Sciatic nerve (tissue), 2 donors: ENCODE results near the gene HCK. TPM values are rescaled to one million over a fixed set of nuclear protein-coding genes. Genes with fewer than 3 reads are reported as not detected.

Experiments
- ATAC-seq: fragments of 200-7000 bp; cut with Tn5 transposase; one replicate; pipeline ENCODE4 v1.9.1; 2020; ENCODE audit warnings: mild to moderate bottlenecking, moderate library complexity
- DNase-seq: peaks from one replicate; pipeline ENCODE4 v3.0.0-alpha.2; 2020; ENCODE audit warnings: low spot score
- intact Hi-C: fragments of 100-400 bp; cut with DNase I; formaldehyde crosslinking; loops from one replicate; pipeline ENCODE4 v1.14.2; 2022
- total RNA-seq: library from RNA; stranded (reverse); fragmentation: NEBNext Ultra II Directional; extraction: Animal tissue kit (Norgen Biotek cat#: 25700); gene quantifications from one replicate; pipeline ENCODE4 v1.2.1, GENCODE V29; 2021
- donor health status: DM: no; HTN: no; CAD: no.
- donor health status: DM: no; HTN: no; CAD: no.

The HCK gene
- 24.0 TPM for total RNA-seq

DNA sequence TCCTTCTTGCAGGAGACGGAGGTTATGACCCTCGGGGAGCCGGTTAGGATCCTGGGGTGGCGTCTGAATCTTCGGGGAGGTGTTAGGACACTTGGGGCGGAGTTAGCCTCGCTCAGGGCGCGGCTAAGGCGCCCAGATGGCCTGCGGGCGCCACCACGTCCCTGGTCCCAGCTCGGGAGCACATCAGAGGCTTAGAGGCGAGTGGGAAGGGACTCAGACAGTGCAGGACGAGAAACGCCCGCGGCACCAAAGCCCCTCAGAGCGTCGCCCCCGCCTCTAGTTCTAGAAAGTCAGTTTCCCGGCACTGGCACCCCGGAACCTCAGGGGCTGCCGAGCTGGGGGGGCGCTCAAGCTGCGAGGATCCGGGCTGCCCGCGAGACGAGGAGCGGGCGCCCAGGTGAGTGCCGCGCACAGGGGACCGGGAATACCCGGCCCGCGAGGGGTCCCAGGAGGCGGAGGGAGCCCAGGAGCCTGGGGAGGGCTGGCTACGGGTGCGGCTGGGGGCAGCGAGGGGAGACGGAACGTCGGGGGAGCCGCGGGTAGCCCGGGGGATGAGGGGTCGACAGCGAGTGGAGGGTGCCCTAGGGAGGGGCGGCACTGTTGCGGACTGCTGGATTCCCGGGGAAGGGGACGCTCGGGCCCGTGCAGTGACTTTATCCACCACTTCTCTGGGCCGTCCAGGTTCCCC lies at the start of gene HCK:
TSS of gene HCK (plus strand) at position 153 of the 688 bp plus-strand sequence.
- ATAC-seq, result peak; percentile 78
- intact Hi-C loops, result no loop called here

GRCh38 chr20:32003325-32003724 lies 48.7 kb upstream of the HCK start:
- no peak for ATAC-seq
- intact Hi-C loops, result no loop called here
- DNase-seq, result no peak

More for the DNA sequence above, at the start of gene HCK:
- DNase-seq, result peak; percentile 59

GRCh38 chr20:32004963-32005362 lies 47.1 kb upstream of the HCK start:
- DNase-seq (no peak), ATAC-seq (no peak)
- intact Hi-C loops, result no loop called here

GRCh38 chr20:32006053-32006452 lies 46.0 kb upstream of the HCK start:
- intact Hi-C loops, result no loop called here
- ATAC-seq (no peak), DNase-seq (no peak)

- intact Hi-C loops, result no loop called here
- ATAC-seq, result no peak
- no peak for DNase-seq
Observed at GRCh38 chr20:32006841-32007786, 44.9 kb upstream of the HCK start.

DNA sequence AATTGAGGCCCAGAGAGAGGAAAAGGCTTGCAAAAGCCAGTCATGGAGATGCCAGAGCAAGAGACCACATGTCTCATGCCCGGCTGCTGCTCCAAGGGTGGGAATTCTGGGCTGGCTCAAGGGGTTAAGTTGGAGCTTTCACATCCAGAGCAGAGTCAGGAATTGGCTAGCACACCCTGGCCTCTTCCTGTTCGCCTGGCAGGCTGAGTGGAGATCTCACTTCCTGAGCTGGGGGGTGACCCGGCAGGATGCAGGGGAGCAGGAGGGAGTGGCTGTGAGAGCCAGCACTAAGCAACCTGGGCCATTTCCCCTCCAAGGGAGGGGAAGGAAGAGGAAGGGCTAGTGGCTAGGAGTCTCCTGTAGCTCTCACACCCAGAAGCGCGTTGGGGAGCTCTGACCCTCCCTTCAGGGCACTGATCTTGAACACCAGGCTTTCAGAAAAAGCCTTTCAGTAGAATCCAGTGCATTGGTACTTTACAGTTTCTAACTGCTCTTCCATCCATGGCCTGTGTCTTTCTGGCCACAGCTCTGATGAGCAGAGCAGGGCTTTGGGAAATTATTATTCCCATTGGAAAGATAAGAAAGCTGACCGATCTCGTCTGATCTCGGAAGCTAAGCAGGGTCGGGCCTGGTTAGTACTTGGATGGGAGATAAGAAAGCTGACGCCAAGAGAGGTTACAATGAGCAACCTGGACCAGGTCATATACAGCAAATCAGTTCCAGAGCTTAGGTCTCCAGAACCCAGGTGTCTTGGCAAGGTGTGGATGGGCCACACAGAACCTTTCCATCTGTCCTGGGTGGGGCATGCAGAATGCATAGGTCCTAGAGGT lies 44.0 kb upstream of the HCK start:
- intact Hi-C loops, result no loop called here
- DNase-seq (no peak), ATAC-seq (peak; percentile 73)

DNA sequence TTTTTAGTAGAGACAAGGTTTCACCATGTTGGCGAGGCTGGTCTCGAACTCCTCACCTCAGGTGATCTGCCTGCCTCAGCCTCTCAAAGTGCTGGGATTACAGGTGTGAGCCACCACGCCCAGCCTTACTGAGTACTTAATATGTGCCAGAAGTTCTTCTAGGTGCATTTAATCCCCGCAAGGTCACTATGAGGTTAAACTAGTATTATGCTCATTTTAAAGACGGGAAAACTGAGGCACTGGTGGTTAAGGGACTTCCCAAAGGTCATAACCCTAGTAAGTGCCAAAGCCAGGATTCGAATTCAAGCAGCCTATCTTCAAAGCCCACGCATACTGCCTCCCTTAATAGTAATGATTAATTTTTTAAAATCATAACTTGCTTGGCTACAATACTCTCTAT lies 42.5 kb upstream of the HCK start:
- intact Hi-C loops, result no loop called here
- ATAC-seq, result no peak
- DNase-seq, result no peak

DNA sequence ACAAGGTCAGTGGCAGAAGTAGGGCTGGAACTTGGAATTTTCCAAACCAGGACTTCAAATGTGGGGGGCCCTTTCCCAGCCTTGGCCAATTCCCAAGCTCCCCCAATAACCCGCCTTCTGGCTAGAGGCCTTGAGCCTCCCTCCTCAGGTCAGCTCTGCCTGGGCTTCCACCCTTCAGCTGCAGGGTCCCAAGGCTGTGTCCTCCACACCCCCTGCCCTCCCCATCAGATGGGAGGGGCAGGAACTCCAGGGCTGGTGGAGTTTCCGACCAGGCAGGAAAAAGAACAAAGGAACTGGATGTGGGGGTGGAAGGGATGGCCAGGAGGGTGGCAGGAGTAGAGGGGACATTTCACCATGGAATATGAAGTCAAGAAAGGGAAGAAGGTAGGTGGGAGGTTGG lies 41.9 kb upstream of the HCK start, which contains the start of gene CCM2L:
TSS of gene CCM2L (plus strand) at position 338 of the 400 bp plus-strand sequence. CDS start at position 355, 17 bp downstream.
- ATAC-seq, result no peak
- intact Hi-C loops, result no loop called here
- DNase-seq, result no peak

DNA sequence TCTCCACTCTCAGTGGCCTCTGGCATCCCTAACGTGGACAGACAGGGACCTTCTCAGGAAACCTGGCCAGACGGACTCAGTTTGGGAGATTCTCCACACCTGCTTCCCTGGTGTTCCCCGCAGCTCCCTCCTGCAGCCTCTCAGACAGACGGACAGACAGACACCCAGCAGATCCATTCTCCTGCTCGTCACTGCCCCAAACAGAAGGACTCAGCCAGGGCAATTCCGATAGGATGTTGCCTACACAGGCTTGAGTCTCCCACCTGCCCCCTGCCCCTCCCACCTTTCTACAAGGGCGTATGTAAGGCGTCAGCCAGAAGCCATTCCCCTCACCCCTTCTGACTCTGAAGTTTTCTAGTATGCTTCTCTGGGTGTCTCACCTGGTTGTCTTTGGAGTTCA lies 41.4 kb upstream of the HCK start:
- DNase-seq (no peak), ATAC-seq (no peak)
- intact Hi-C loops, result no loop called here

DNA sequence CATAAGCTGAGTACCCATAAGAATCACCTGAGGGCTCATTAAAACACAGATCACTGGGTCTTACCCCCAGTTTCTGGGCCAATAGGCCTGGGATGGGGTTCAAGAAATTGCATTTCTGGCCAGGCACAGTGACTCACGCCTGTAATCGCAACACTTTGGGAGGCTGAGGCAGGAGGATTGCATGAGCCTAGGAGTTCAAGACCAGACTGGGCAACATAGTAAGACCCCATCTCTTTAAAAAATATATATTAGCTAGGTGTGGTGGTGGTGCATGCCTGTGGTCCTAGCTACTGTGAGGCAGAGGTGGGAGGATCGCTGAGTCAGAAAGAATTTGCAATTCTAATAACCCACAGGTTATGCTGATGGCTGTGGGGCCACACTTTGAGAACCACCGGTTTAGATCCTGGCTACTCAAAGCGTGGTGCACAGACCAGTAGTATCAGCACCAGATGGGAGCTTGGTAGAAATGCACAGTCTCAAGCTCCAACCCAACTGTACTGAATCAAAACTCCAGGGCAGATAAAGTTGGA lies 39.8 kb upstream of the HCK start:
- intact Hi-C loops, result no loop called here
- no peak for DNase-seq
- no peak for ATAC-seq

- intact Hi-C loops, result no loop called here
- ATAC-seq, result no peak
- DNase-seq, result no peak
Observed at GRCh38 chr20:32013326-32013725, 38.7 kb upstream of the HCK start.

- ATAC-seq (no peak), DNase-seq (no peak)
- intact Hi-C loops, result no loop called here
Observed at GRCh38 chr20:32017711-32018251, 34.3 kb upstream of the HCK start.

DNA sequence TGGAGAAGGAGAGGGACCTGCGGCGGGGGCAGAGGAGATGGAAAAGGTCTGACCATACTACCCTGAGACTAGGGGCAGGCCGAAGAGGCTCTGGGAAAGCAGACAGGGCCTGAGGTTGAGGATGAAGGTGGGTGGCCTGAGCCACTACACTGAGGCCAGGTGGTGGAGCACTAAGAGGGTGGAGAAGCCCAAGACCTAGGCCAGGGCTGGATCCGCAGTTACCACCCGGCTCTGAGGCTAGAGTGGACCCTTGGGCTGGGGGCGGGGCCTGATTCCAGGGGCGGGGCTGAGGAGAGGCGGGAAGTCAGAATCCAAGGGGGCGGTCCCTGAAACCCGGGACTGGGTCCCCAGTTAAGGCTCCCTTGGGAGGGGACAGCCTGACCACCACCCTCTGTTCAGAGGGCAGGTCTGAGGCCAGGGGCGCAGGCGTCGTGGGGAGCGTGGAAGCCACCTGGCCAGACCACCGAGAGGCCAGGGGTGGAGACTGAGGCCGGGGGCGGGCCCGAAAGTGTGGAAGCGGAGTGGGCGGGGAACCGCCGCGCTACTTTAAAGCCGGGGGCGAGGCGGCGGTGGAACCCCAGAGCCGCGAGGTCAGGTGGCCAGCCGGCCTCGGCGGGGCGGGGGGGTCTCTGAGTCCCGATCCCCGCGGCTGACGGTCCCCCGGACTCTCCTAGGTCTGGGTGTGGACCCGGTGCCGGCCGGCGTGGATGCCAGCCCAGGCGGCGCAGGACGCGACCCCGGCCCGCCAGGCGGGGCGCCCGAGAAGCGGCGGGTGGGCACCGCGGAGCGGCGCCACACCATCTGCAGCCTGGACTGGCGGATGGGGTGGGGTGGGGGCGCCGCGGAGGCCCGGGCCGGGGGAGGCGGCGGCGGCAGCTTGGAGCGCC lies 33.5 kb upstream of the HCK start:
- intact Hi-C loops, result no loop called here
- ATAC-seq, result peak; percentile 76

DNA sequence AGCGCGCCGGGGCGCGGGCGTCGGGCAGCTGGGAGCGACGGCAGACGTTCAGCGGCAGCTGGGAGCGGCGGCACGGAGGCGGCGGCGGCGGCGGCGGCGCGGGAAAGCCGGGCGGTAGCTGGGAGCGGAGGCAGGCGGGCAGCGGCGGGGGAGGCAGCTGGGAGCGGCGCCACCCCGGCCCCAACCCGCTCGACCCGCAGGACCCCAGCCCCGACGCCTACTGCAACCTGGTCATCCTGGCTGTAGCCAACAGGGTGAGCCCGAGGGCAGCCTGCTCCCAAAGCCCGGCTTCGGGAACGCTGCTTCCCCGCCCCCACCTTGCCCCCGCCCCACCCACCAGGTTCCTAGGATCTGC lies 32.9 kb upstream of the HCK start:
- ATAC-seq (no peak), DNase-seq (no peak)

More for the DNA sequence above, 33.5 kb upstream of the HCK start:
- peak; percentile 74 for DNase-seq

GRCh38 chr20:32019563-32020463 lies 32.2 kb upstream of the HCK start:
- intact Hi-C loops, result no loop called here
- ATAC-seq (no peak), DNase-seq (no peak)

More for the DNA sequence above, 32.9 kb upstream of the HCK start:
- intact Hi-C loops, result no loop called here

DNA sequence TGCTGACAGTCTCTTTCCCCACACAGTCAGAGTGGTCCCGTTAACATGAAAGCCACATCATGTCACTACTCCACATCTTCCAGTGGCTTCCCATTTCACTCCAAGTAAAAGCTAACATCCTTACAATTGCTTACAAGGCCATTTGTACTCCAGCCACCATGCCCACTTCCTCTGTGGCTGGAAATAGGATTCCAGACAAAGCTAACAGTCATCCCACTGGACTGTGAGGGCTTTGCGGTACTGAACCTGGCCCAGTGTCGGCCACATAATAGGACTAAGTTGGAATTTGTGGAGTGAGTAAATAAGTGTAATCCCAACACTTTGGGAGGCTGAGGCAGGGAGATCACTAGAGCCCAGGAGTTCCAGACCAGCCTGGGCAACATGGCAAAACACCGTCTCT lies 31.0 kb upstream of the HCK start:
- no peak for DNase-seq
- intact Hi-C loops, result no loop called here
- ATAC-seq, result no peak

DNA sequence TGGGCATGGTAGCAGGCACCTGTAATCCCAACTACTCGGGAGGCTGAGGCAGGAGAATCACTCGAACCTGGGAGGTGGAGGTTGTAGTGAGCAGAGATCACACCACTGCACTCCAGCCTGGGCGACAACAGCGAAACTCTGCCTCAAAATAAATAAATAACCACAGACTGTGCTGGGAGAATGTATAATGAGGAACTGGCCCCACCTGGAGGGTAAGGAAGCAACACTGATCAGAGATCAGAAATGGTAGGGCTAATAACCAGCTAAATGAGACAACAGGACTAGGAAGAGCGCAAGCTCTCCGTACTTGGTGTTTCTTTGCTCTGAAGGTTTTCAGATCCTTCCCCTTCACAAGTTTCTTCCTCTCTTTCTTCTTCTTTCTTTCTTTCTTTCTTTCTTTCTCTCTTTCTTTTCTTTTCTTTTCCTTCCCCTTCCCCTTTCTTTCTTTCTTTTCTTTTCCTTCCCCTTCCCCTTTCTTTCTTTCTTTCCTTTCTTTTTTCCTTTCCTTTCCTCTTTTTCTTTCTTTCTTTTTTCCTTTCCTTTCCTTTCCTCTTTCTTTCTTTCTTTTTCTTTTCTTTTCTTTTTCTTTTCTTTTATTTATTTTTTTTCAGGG lies 27.3 kb upstream of the HCK start:
- no peak for ATAC-seq
- DNase-seq, result no peak
- intact Hi-C loops, result no loop called here
